ENCODE data around the gene CYP4F22.
A peak's percentile ranks its signal among the peaks of the same experiment; 100 is the strongest.

Gene CYP4F22

GRCh38 chr19:15536350-15536749 is 28.0 kb downstream of the CYP4F22 start:
- no peak for DNase-seq (ENCODE audit: low spot score)

GRCh38 chr19:15538774-15539173 is 30.4 kb downstream of the CYP4F22 start:
- DNase-seq (ENCODE audit: low spot score): no peak

GRCh38 chr19:15539638-15540037 is 31.3 kb downstream of the CYP4F22 start:
- DNase-seq (ENCODE audit: low spot score): no peak

GRCh38 chr19:15540435-15540834 is 32.1 kb downstream of the CYP4F22 start:
- no peak for DNase-seq (ENCODE audit: low spot score)

- DNase-seq (ENCODE audit: low spot score): no peak
These were observed 36.0 kb downstream of the CYP4F22 start for GRCh38 chr19:15544283-15544682.

GRCh38 chr19:15544970-15545369 is 36.6 kb downstream of the CYP4F22 start:
- no peak for DNase-seq (ENCODE audit: low spot score)

GRCh38 chr19:15548648-15549047 is 40.3 kb downstream of the CYP4F22 start:
- DNase-seq (ENCODE audit: low spot score): no peak

GRCh38 chr19:15549581-15549980 is 41.3 kb downstream of the CYP4F22 start:
- no peak for DNase-seq (ENCODE audit: low spot score)

GRCh38 chr19:15550273-15550672 is 41.9 kb downstream of the CYP4F22 start:
- DNase-seq (ENCODE audit: low spot score): no peak

GRCh38 chr19:15550929-15551292 is 42.6 kb downstream of the CYP4F22 start:
- DNase-seq (ENCODE audit: low spot score): peak; percentile 25

GRCh38 chr19:15551293-15552004 is 43.1 kb downstream of the CYP4F22 start:
- peak; percentile 71 for DNase-seq (ENCODE audit: low spot score)

GRCh38 chr19:15555021-15555420 is 46.7 kb downstream of the CYP4F22 start:
- DNase-seq (ENCODE audit: low spot score): no peak

GRCh38 chr19:15555759-15556633 is 47.7 kb downstream of the CYP4F22 start:
- DNase-seq (ENCODE audit: low spot score): peak; percentile 96

GRCh38 chr19:15556634-15557181 is 48.4 kb downstream of the CYP4F22 start:
- no peak for DNase-seq (ENCODE audit: low spot score)

- no peak for DNase-seq (ENCODE audit: low spot score)
These were observed 48.9 kb downstream of the CYP4F22 start for GRCh38 chr19:15557223-15557622.

- DNase-seq (ENCODE audit: low spot score): no peak
These were observed 53.8 kb downstream of the CYP4F22 start for GRCh38 chr19:15562145-15562544.

- no peak for DNase-seq (ENCODE audit: low spot score)
These were observed 54.5 kb downstream of the CYP4F22 start for GRCh38 chr19:15562861-15563260.

GRCh38 chr19:15563325-15563794 is 55.0 kb downstream of the CYP4F22 start:
- no peak for DNase-seq (ENCODE audit: low spot score)

GRCh38 chr19:15563931-15564330 is 55.6 kb downstream of the CYP4F22 start:
- no peak for DNase-seq (ENCODE audit: low spot score)

GRCh38 chr19:15564534-15565168 is 56.3 kb downstream of the CYP4F22 start:
- DNase-seq (ENCODE audit: low spot score): no peak

- no peak for DNase-seq (ENCODE audit: low spot score)
These were observed 62.1 kb downstream of the CYP4F22 start for GRCh38 chr19:15570420-15570819.

GRCh38 chr19:15575406-15575805 is 67.1 kb downstream of the CYP4F22 start:
- no peak for DNase-seq (ENCODE audit: low spot score)
